HepG2 (cell line): ENCODE measurements around the gene TCAP. TPM values are rescaled to one million over a fixed set of nuclear protein-coding genes. Genes with fewer than 3 reads are reported as not detected.
A peak's percentile ranks its signal among the peaks of the same experiment; 100 is the strongest.

Source experiments
- CHCHD3 ChIP-seq: sonication (generic); formaldehyde crosslinking; IDR thresholded peaks from 2 replicates; pipeline ENCODE4 v1.8.0; 2022; ENCODE audit warnings: mild to moderate bottlenecking, missing genetic modification reagents, moderate library complexity
- KDM5B ChIP-seq: sonication (generic); formaldehyde crosslinking; IDR thresholded peaks from 2 replicates; pipeline ENCODE4 v1.4.0; 2020; ENCODE audit warnings: missing genetic modification reagents, mild to moderate bottlenecking, borderline replicate concordance
- KIAA2018 ChIP-seq: sonication (generic); formaldehyde crosslinking; IDR thresholded peaks from 2 replicates; pipeline ENCODE4 v1.5.0; 2020; ENCODE audit warnings: mild to moderate bottlenecking, missing genetic modification reagents, borderline replicate concordance
- SSRP1 ChIP-seq: IDR thresholded peaks from 2 replicates; pipeline ENCODE4 v1.6.1; 2016; ENCODE audit warnings: control low read depth
- THYN1 ChIP-seq: sonication (generic); formaldehyde crosslinking; IDR thresholded peaks from 2 replicates; pipeline ENCODE4 v1.8.1; 2023; ENCODE audit warnings: low read depth, mild to moderate bottlenecking, moderate library complexity, missing genetic modification reagents, borderline replicate concordance
- ZMYM4 ChIP-seq: sonication (generic); formaldehyde crosslinking; IDR thresholded peaks from 2 replicates; pipeline ENCODE4 v1.8.1; 2023; ENCODE audit warnings: mild to moderate bottlenecking, missing genetic modification reagents
- ZNF121 ChIP-seq: sonication (generic); formaldehyde crosslinking; IDR thresholded peaks from 2 replicates; pipeline ENCODE4 v1.5.0; 2020; ENCODE audit warnings: mild to moderate bottlenecking, missing genetic modification reagents
- ZNF362 ChIP-seq: sonication (generic); formaldehyde crosslinking; IDR thresholded peaks from 2 replicates; pipeline ENCODE4 v1.4.0; 2020; ENCODE audit warnings: missing genetic modification reagents, mild to moderate bottlenecking, borderline replicate concordance
- ZNF556 ChIP-seq: sonication (generic); formaldehyde crosslinking; IDR thresholded peaks from 2 replicates; pipeline ENCODE4 v1.4.0; 2020; ENCODE audit warnings: mild to moderate bottlenecking, missing genetic modification reagents, borderline replicate concordance
- polyA plus RNA-seq, 8 experiments: library from polyadenylated mRNA; depleted of rRNA in 3 of 8; stranded (reverse) in 7 of 8; unstranded in 1 of 8; fragments of >200 nt; fragmentation: Illumina TruSeq in 4 of 8; extraction: Trizol in 4 of 8; gene quantifications; 2 replicates each; pipeline versions ENCODE4 v1.2.1 to v1.2.3, GENCODE V29; 2011 to 2016; ENCODE audit warnings: low read depth in 4 of 8, missing spikeins in 1 of 8, mixed read lengths in 1 of 8; ENCODE audit not compliant: insufficient read depth in 1 of 8
- total RNA-seq, 5 experiments: library from RNA; depleted of rRNA; stranded (reverse); fragments of >200 nt; fragmentation: Illumina TruSeq; extraction: Trizol; gene quantifications; 2 replicates each; pipeline ENCODE4 v1.2.3, GENCODE V29; 2016; ENCODE audit warnings: low read depth in 1 of 5
- TF ChIP-seq, protein P1 (sequence below): sonication (generic); formaldehyde crosslinking; IDR thresholded peaks from 2 replicates; pipeline ENCODE4 v1.4.0; 2020; ENCODE audit warnings: missing genetic modification reagents, mild to moderate bottlenecking, borderline replicate concordance
- TF ChIP-seq, protein P2 (sequence below): sonication (generic); formaldehyde crosslinking; IDR thresholded peaks from 2 replicates; pipeline ENCODE4 v1.4.0; 2020; ENCODE audit warnings: missing genetic modification reagents

Gene TCAP
- total and polyA plus RNA-seq, 2 of the 13 experiments (the other 11 are each of a cell fraction or from before 2014, with no cell fraction given): 0.24 to 0.65 TPM

- no peak for TF ChIP-seq KIAA2018 (CRISPR knock-in tag)
- TF ChIP-seq ZMYM4 (CRISPR knock-in tag): 0 out of 2 replicates have a peak, but pooled peaks have one; percentile 15
- TF ChIP-seq, protein P1, sequence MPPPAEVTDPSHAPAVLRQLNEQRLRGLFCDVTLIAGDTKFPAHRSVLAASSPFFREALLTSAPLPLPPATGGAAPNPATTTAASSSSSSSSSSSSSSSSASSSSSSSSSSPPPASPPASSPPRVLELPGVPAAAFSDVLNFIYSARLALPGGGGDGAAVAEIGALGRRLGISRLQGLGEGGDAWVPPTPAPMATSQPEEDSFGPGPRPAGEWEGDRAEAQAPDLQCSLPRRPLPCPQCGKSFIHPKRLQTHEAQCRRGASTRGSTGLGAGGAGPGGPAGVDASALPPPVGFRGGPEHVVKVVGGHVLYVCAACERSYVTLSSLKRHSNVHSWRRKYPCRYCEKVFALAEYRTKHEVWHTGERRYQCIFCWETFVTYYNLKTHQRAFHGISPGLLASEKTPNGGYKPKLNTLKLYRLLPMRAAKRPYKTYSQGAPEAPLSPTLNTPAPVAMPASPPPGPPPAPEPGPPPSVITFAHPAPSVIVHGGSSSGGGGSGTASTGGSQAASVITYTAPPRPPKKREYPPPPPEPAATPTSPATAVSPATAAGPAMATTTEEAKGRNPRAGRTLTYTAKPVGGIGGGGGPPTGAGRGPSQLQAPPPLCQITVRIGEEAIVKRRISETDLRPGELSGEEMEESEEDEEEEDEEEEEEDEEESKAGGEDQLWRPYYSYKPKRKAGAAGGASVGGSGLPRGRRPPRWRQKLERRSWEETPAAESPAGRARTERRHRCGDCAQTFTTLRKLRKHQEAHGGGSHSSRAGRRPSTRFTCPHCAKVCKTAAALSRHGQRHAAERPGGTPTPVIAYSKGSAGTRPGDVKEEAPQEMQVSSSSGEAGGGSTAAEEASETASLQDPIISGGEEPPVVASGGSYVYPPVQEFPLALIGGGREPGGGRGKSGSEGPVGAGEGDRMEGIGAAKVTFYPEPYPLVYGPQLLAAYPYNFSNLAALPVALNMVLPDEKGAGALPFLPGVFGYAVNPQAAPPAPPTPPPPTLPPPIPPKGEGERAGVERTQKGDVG (CRISPR knock-in tag): peak; percentile 35; the same call in 1 of the 2 replicates
- TF ChIP-seq ZNF121 (CRISPR knock-in tag): peak; percentile 64; the same call in 1 of the 2 replicates
- TF ChIP-seq ZNF362 (CRISPR knock-in tag): 0 out of 2 replicates have a peak, but pooled peaks have one; percentile 46
- TF ChIP-seq ZNF556 (CRISPR knock-in tag): peak; percentile 77; the same call in 1 of the 2 replicates
- TF ChIP-seq, protein P2, sequence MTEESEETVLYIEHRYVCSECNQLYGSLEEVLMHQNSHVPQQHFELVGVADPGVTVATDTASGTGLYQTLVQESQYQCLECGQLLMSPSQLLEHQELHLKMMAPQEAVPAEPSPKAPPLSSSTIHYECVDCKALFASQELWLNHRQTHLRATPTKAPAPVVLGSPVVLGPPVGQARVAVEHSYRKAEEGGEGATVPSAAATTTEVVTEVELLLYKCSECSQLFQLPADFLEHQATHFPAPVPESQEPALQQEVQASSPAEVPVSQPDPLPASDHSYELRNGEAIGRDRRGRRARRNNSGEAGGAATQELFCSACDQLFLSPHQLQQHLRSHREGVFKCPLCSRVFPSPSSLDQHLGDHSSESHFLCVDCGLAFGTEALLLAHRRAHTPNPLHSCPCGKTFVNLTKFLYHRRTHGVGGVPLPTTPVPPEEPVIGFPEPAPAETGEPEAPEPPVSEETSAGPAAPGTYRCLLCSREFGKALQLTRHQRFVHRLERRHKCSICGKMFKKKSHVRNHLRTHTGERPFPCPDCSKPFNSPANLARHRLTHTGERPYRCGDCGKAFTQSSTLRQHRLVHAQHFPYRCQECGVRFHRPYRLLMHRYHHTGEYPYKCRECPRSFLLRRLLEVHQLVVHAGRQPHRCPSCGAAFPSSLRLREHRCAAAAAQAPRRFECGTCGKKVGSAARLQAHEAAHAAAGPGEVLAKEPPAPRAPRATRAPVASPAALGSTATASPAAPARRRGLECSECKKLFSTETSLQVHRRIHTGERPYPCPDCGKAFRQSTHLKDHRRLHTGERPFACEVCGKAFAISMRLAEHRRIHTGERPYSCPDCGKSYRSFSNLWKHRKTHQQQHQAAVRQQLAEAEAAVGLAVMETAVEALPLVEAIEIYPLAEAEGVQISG (CRISPR knock-in tag): no peak
- peak; percentile 81; the same call in 1 of the 2 replicates for TF ChIP-seq KDM5B (CRISPR knock-in tag)
- TF ChIP-seq THYN1 (CRISPR knock-in tag): no peak
- TF ChIP-seq CHCHD3: no peak
- TF ChIP-seq SSRP1: no peak
Measured at GRCh38 chr17:39671651-39672521, 6.7 kb downstream of the TCAP start (continued).
